ENCODE data around the gene ATG10.
"Not testable (repeated sequence)": the region's sequence is repeated elsewhere in the genome, so short reads cannot be mapped to it uniquely, and the experiment has no call there.

The ATG10 gene

DNA sequence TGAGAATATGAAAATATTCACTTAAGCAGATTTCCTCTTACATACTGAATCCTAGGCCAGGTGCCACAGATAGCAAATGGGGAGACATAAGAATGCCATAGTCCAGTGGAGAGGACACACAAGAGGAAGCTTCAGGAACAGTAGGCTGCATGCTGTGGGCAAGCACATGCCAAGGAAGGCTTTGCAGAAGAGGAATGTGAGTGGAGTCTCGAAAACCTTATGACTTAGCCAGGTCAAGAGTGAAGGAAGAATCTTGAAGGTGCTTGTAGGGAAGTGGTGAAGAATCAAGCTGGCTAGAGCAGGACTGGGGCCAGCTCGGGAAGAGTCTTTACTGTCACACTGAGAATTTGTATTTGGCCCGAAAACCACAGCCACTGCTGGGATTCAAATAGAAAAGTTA, 285.9 kb downstream of the ATG10 start:
- no peaks in the 10 kb centered on the region for H3K4me1 ChIP-seq
- TF ChIP-seq, protein P1, sequence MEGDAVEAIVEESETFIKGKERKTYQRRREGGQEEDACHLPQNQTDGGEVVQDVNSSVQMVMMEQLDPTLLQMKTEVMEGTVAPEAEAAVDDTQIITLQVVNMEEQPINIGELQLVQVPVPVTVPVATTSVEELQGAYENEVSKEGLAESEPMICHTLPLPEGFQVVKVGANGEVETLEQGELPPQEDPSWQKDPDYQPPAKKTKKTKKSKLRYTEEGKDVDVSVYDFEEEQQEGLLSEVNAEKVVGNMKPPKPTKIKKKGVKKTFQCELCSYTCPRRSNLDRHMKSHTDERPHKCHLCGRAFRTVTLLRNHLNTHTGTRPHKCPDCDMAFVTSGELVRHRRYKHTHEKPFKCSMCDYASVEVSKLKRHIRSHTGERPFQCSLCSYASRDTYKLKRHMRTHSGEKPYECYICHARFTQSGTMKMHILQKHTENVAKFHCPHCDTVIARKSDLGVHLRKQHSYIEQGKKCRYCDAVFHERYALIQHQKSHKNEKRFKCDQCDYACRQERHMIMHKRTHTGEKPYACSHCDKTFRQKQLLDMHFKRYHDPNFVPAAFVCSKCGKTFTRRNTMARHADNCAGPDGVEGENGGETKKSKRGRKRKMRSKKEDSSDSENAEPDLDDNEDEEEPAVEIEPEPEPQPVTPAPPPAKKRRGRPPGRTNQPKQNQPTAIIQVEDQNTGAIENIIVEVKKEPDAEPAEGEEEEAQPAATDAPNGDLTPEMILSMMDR (IDR thresholded peaks at IDR 0.05; ENCODE audit: low read depth, low read length), result no peak
- H3K9me3 ChIP-seq, result no peaks in the 10 kb centered on the region
- no peak for DNase-seq
- H3K36me3 ChIP-seq, result no peaks in the 10 kb centered on the region
- H3K27me3 ChIP-seq, result no peaks in the 10 kb centered on the region
- H3K4me3 ChIP-seq (ENCODE audit: low read depth, low read length), result no peak overlapping the region

DNA sequence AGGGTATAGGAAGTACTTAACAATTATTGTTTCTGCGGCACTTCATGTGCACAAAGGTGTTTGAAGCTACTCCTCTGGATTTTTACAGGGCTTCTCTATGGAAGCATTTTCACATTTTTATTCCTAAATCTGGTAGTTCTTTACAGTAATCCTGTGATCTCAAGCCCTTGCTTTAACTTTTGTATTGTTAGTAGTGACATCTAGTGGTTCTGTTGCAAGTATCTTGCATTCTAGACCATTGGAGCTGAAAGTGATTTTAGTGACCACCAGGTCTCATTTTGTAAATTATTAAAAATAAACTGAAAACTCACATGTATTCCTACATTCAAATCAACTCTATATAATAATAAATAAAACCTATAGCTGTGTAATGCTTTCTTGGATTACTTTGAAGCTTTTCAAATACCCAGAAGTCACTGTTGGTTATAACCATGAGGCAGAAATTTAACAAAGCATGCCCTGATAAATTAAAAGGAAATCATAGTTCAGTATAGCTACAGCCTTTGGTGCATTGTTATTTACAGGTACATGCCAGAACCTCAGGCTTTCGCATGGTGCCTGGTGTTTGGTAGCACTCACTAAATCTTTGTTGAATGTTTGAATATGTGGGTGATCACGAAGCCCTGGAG, 287.5 kb downstream of the ATG10 start:
- Histone ChIP-seq H3K4me1 (no peaks in the 10 kb centered on the region), H3K27me3 (no peaks in the 10 kb centered on the region), H3K36me3 (no peaks in the 10 kb centered on the region), H3K9me3 (no peaks in the 10 kb centered on the region), H3K4me3 (ENCODE audit: low read depth, low read length) (no peak overlapping the region)
- DNase-seq, result no peak
- TF ChIP-seq, protein P1 (IDR thresholded peaks at IDR 0.05; ENCODE audit: low read depth, low read length), result peak; percentile 60

DNA sequence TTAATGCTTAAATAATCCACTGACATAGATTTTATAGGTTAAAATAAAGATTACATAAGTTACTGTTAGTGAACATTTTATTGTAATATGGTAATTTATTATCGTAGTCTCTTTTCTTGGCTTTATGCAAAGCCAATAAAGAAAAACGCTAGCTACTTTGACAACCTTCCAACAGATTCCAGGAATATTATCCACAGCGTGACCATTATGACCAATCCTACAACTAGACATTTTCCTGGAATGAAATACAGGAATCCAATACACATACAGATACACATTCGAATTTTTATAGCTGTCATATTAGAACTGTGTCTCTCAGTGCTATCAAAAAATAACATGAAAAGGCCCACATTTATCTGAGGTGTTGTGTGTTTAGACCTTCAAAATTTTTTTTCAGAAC, 293.2 kb downstream of the ATG10 start:
- Histone ChIP-seq H3K27me3 (no peaks in the 10 kb centered on the region), H3K36me3 (no peaks in the 10 kb centered on the region; the same call in 1 of the 2 replicates), H3K4me1 (no peaks in the 10 kb centered on the region), H3K9me3 (no peaks in the 10 kb centered on the region), H3K4me3 (ENCODE audit: low read depth, low read length) (no peak overlapping the region)
- TF ChIP-seq, protein P1 (IDR thresholded peaks at IDR 0.05; ENCODE audit: low read depth, low read length), result no peak
- DNase-seq, result no peak

DNA sequence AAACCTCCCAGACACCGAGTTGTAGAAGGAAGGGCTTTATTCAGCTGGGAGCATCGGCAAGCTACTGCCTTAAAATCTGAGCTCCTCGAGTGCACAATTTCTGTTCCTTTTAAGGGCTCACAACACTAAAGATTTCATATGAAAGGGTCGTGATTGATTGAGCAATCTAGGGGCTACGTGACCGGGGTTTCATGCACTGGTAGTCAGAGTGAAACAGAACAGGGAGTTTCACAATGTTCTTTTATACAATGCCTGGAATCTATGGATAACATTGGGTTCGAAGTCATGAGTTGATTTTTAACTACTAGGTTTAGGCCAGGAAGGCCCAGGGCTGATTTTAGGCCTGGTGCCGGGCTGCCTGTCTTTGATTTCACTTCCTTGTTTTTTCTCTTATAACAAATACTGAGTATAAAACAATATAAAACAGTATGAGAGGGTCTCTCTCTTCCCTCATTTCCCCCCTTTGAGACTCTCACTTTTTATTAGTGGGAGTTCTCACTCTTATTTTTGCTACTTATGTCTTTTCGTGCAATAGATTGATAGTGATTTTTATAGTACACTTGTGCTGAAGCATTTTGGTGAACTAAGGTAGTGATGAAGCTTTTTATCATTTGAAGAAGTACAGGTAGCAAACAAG, 295.6 kb downstream of the ATG10 start:
- H3K36me3 ChIP-seq; H3K27me3 ChIP-seq; H3K9me3 ChIP-seq; DNase-seq; H3K4me3 ChIP-seq (ENCODE audit: low read depth, low read length); H3K4me1 ChIP-seq: not testable (repeated sequence)

DNA sequence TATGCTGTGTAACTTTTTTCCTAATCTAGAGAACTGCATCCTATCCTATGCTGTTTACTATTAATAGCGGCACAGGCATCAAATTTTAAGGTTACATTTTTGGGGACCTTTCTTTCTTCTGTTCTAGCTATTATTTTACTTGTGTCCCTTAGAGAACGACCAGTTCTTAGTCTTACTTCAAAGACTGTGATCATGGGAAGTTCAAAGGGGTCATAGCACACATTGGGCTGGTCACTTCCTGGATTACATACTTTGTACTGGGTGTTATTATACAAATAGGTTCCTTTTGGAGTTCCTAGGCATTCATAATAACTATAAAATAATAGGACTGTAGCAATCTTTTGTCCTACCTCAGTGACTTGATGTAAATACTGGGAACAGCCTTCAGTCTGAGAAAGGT, 297.5 kb downstream of the ATG10 start:
- not testable (repeated sequence) for H3K27me3 ChIP-seq; DNase-seq; H3K4me1 ChIP-seq; H3K9me3 ChIP-seq; H3K36me3 ChIP-seq; H3K4me3 ChIP-seq (ENCODE audit: low read depth, low read length)

DNA sequence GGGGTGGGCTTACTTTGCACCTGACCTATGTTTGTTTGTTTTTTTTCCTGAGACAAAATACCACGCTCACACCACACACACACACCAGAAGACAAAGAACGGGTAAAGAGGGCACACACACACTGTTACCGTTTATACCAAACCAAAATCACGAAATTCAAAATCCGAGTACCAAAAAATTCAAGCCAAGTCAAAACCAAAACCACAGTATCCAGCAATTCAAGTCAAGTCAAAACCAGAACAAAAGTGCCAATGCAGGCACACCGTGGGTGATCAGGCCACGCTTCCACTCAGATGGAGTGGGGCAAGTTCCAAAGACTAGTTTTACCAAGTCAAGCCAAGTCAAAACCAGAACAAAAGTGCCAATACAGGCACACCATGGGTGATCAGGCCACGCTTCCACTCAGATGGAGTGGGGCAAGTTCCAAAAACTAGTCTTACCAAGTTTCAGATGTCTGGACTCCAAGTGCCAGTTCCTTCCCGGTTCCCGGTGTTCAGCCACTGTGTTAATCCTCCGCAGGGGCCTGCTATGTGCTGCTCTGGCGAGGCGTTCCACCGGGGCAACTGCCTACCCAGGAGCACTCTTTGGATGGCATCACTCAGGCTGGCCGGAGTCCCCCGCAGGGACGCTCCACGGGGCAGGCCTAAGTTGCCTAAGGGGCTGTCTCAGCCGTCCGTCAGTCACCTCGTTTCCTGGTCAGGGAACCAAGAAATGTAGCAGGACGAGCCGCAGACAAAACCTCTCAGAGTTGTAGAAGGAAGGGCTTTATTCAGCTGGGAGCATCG, 300.9 kb downstream of the ATG10 start:
- H3K27me3 ChIP-seq; H3K9me3 ChIP-seq; H3K4me3 ChIP-seq (ENCODE audit: low read depth, low read length); H3K4me1 ChIP-seq: not testable (repeated sequence)
- peaks cover 42% of the 10 kb centered on the region for H3K36me3 ChIP-seq
- peak; percentile 30 for DNase-seq

DNA sequence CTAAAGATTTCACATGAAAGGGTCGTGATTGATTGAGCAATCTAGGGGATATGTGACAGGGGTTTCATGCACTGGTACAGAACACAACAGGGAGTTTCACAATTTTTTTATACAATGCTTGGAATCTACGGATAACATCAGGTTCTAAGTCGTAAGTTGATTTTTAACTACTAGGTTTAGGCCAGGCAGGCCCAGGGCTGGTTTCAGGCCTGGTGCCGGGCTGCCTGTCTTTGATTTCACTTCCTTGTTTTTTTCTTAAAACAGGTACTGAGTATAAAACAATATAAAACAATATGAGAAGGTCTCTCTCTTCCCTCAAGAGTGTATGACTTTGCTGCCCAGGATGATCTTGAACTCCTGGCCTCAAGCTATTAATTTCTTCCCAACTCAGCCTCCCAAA, 301.6 kb downstream of the ATG10 start:
- not testable (repeated sequence) for H3K4me1 ChIP-seq; DNase-seq; H3K9me3 ChIP-seq; H3K27me3 ChIP-seq; H3K4me3 ChIP-seq (ENCODE audit: low read depth, low read length)
- H3K36me3 ChIP-seq, result peaks cover 45% of the 10 kb centered on the region

All from BE2C (cell line).